Neuronal stem cell (in vitro differentiated cells): ENCODE data around the gene FMO4.

ENCODE experiments used
- DNase-seq: peaks from one replicate; pipeline ENCODE4 v3.0.0-alpha.2; 2013; ENCODE audit warnings: low spot score
- H2AFZ ChIP-seq: one replicate; pipeline ENCODE4 v1.6.1; 2013; ENCODE audit warnings: mild to moderate bottlenecking, low read length, inconsistent platforms
- H2AK5ac ChIP-seq: 2 replicates; pipeline ENCODE4 v1.6.1; 2013; ENCODE audit warnings: low read depth, mild to moderate bottlenecking, inconsistent platforms, low read length, moderate library complexity, mixed read lengths
- H2BK120ac ChIP-seq: 2 replicates; pipeline ENCODE4 v1.6.1; 2013; ENCODE audit warnings: low read depth, mild to moderate bottlenecking, inconsistent platforms, low read length, moderate library complexity, mixed read lengths
- H2BK12ac ChIP-seq: one replicate; pipeline ENCODE4 v1.6.1; 2013; ENCODE audit warnings: low read length, inconsistent platforms
- H2BK15ac ChIP-seq: 2 replicates; pipeline ENCODE4 v1.6.1; 2013; ENCODE audit warnings: mild to moderate bottlenecking, low read length, inconsistent platforms, mixed read lengths
- H2BK5ac ChIP-seq: one replicate; pipeline ENCODE4 v1.6.1; 2013; ENCODE audit warnings: inconsistent platforms, mild to moderate bottlenecking, low read length, moderate library complexity
- H3K14ac ChIP-seq: one replicate; pipeline ENCODE4 v1.6.1; 2013; ENCODE audit warnings: low read length, inconsistent platforms
- H3K18ac ChIP-seq: 2 replicates; pipeline ENCODE4 v1.6.1; 2013; ENCODE audit warnings: low read length, inconsistent platforms
- H3K23ac ChIP-seq: 2 replicates; pipeline ENCODE4 v1.6.1; 2013; ENCODE audit warnings: low read depth, mild to moderate bottlenecking, mixed read lengths, low read length, inconsistent platforms; ENCODE audit not compliant: poor library complexity
- H3K27ac ChIP-seq: replicated peaks from 3 replicates; pipeline ENCODE4 v1.5.1; 2013; ENCODE audit warnings: low read length, inconsistent platforms
- H3K27me3 ChIP-seq, 3 experiments: 2 replicates each; pipeline ENCODE4 v1.6.1; 2013; ENCODE audit warnings: low read length in 3 of 3, mild to moderate bottlenecking in 2 of 3, inconsistent platforms in 1 of 3, low read depth in 1 of 3, mixed read lengths in 1 of 3, moderate library complexity in 1 of 3; ENCODE audit not compliant: control insufficient read depth in 3 of 3, insufficient read depth in 3 of 3
- H3K36me3 ChIP-seq, 2 donors: replicated peaks in 1 of 2; 2 replicates each; pipeline ENCODE4 v1.6.1; 2013; ENCODE audit warnings: low read length in 2 of 2; ENCODE audit not compliant: control insufficient read depth in 2 of 2, insufficient read depth in 2 of 2
- H3K4ac ChIP-seq: 2 replicates; pipeline ENCODE4 v1.6.1; 2013; ENCODE audit warnings: inconsistent platforms, mild to moderate bottlenecking, low read length, moderate library complexity
- H3K4me1 ChIP-seq, 2 donors: 1 replicate in 1 of 2; 2 replicates in 1 of 2; pipeline ENCODE4 v1.6.1; 2013; ENCODE audit warnings: low read length in 2 of 2, low read depth in 1 of 2; ENCODE audit not compliant: control insufficient read depth in 2 of 2, insufficient read depth in 1 of 2
- H3K4me2 ChIP-seq: one replicate; pipeline ENCODE4 v1.6.1; 2013; ENCODE audit warnings: mild to moderate bottlenecking, low read length, inconsistent platforms; ENCODE audit not compliant: insufficient read depth, poor library complexity, severe bottlenecking
- H3K4me3 ChIP-seq, 2 donors: 2 replicates each; pipeline ENCODE4 v1.5.1; 2013; ENCODE audit warnings: low read length in 2 of 2, mild to moderate bottlenecking in 2 of 2, inconsistent platforms in 1 of 2, moderate library complexity in 1 of 2
- H3K79me1 ChIP-seq: one replicate; pipeline ENCODE4 v1.6.1; 2013; ENCODE audit warnings: low read depth, mild to moderate bottlenecking, inconsistent platforms, low read length, moderate library complexity
- H3K9ac ChIP-seq: one replicate; pipeline ENCODE4 v1.6.1; 2013; ENCODE audit warnings: mild to moderate bottlenecking, low read depth, low read length, inconsistent platforms; ENCODE audit not compliant: poor library complexity
- H3K9me3 ChIP-seq, 2 donors: replicated peaks in 1 of 2; 2 replicates each; pipeline versions ENCODE3 to v1.6.1; 2013; ENCODE audit warnings: low read length in 2 of 2, mild to moderate bottlenecking in 2 of 2, inconsistent platforms in 1 of 2, low read depth in 1 of 2, mixed read lengths in 1 of 2, moderate library complexity in 1 of 2; ENCODE audit not compliant: control insufficient read depth in 2 of 2, insufficient read depth in 1 of 2
- H4K8ac ChIP-seq: one replicate; pipeline ENCODE4 v1.6.1; 2013; ENCODE audit warnings: low read depth, mild to moderate bottlenecking, inconsistent platforms, low read length, moderate library complexity
- H4K91ac ChIP-seq: one replicate; pipeline ENCODE4 v1.6.1; 2013; ENCODE audit warnings: low read length, low read depth, mild to moderate bottlenecking, inconsistent platforms; ENCODE audit not compliant: poor library complexity
- WGBS, 2 donors: extraction: QIAGEN DNeasy Blood & Tissue Kit; methylation state at CpG; one replicate each; pipeline ENCODE4 v1.1.7; 2013; ENCODE audit warnings: missing lambda C conversion rate in 2 of 2, mixed read lengths in 1 of 2; ENCODE audit not compliant: insufficient read length in 2 of 2, insufficient replicate concordance in 1 of 2; ENCODE audit errors: extremely low coverage in 2 of 2; 5-methylcytosine and 5-hydroxymethylcytosine counted together

FMO4 gene

DNA sequence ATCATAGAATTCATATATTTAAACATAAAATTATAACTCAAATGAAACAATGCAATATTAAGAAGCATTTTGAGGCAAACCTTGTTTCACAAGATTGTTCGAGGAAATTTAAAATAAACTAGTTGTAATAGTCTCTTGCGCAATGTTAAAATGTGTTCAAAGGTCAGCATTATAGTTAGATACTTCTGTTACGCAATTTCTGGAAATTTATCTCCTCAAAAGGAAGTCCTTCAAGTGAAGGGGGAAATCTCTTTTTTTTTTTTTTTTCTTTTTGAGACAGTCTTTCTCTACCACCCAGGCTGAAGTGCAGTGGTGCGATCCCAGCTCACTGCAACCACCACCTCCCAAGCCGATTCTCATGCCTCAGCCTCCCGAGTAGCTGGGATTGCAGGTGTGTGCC is 52.1 kb downstream of the FMO4 start:
- Histone ChIP-seq H3K4me2 (no peak overlapping the region), H3K4me3 (no peak overlapping the region), H4K91ac (no peak overlapping the region)

DNA sequence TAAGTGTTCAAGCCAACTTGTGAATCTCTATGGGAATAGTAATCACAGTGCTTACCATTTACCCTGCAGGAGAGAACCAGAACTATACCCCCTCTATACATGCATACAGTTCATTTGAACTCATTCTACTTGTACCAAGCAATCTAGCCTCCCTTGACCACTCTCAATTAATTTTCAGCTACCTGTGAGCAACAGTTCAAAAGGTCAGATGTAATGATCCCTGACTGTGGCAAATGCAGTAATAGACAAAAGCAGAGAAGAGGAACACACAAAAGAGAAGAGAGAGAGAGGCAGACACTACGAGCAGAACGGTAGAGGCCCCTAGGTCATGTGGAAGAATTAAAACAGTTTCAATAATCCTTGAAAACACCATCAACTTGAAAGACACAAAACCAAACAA is 52.8 kb downstream of the FMO4 start:
- Histone ChIP-seq H3K79me1 (no peaks in the 10 kb centered on the region), H3K36me3 (no peaks in the 10 kb centered on the region), H3K4me1 (peaks cover 0 to 2% of the 10 kb centered on the region in 2 donors), H2AFZ (no peak overlapping the region), H3K27me3 (no peaks in the 10 kb centered on the region), H3K9ac (no peak overlapping the region), H3K4me2 (no peak overlapping the region), H3K23ac (no peak overlapping the region), H2AK5ac (no peak overlapping the region), H3K14ac (no peak overlapping the region), H4K91ac (no peak overlapping the region), H4K8ac (no peak overlapping the region), H3K9me3 (no peaks in the 10 kb centered on the region), H3K4me3 (no peak overlapping the region), H2BK15ac (no peak overlapping the region), H3K18ac (no peak overlapping the region), H3K27ac (no peak overlapping the region), H2BK12ac (no peak overlapping the region), H2BK5ac (no peak overlapping the region), H3K4ac (no peak overlapping the region), H2BK120ac (no peak overlapping the region)
- no peak for DNase-seq
- WGBS, 2 donors = no CpG with 5 or more reads among the region's 2 CpGs

More for the DNA sequence above, 52.1 kb downstream of the FMO4 start:
- Histone ChIP-seq H2BK15ac (no peak overlapping the region), H3K14ac (no peak overlapping the region), H2AFZ (no peak overlapping the region), H2AK5ac (no peak overlapping the region), H3K18ac (no peak overlapping the region), H3K23ac (no peak overlapping the region), H3K79me1 (no peaks in the 10 kb centered on the region), H3K9ac (no peak overlapping the region), H4K8ac (no peak overlapping the region), H3K9me3 (no peaks in the 10 kb centered on the region), H3K36me3 (no peaks in the 10 kb centered on the region), H3K4ac (no peak overlapping the region), H3K4me1 (peaks cover 0 to 2% of the 10 kb centered on the region in 2 donors), H2BK5ac (no peak overlapping the region), H2BK120ac (no peak overlapping the region), H3K27me3 (no peaks in the 10 kb centered on the region), H3K27ac (no peak overlapping the region), H2BK12ac (no peak overlapping the region)
- no peak for DNase-seq
- no CpG with 5 or more reads among the region's 6 CpGs for WGBS, 2 donors

DNA sequence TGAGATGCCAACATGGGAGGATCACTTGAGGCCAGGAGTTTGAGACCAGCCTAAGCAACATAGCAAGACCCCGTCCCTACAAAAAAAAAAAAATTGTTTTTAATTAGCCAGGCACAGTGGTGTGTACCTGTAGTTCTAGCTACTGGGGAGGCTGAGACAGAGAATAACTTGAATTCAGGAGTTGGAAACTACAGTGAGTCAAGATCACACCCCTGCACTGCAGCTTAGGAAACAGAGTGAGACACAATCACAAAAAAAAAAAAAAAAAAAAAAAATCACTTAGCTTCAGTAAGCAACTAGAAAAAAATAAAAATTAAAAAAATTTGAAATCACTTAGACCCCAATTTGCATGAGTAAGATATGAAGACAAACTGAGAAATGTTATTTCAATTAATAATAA is 53.5 kb downstream of the FMO4 start:
- Histone ChIP-seq H3K36me3 (no peaks in the 10 kb centered on the region), H3K27me3 (no peaks in the 10 kb centered on the region), H3K14ac (no peak overlapping the region), H3K4me3 (no peak overlapping the region), H3K4me1 (peaks cover 0 to 2% of the 10 kb centered on the region in 2 donors), H3K27ac (no peak overlapping the region), H2AFZ (no peak overlapping the region), H2BK5ac (no peak overlapping the region), H2BK15ac (no peak overlapping the region), H3K4me2 (no peak overlapping the region), H3K9ac (no peak overlapping the region), H2AK5ac (no peak overlapping the region), H4K8ac (no peak overlapping the region), H2BK120ac (no peak overlapping the region), H2BK12ac (no peak overlapping the region), H3K9me3 (no peaks in the 10 kb centered on the region), H3K18ac (no peak overlapping the region), H3K4ac (no peak overlapping the region), H3K23ac (no peak overlapping the region), H4K91ac (no peak overlapping the region), H3K79me1 (no peaks in the 10 kb centered on the region)
- no peak for DNase-seq
- no CpG with 5 or more reads among the region's 1 CpG for WGBS, 2 donors

DNA sequence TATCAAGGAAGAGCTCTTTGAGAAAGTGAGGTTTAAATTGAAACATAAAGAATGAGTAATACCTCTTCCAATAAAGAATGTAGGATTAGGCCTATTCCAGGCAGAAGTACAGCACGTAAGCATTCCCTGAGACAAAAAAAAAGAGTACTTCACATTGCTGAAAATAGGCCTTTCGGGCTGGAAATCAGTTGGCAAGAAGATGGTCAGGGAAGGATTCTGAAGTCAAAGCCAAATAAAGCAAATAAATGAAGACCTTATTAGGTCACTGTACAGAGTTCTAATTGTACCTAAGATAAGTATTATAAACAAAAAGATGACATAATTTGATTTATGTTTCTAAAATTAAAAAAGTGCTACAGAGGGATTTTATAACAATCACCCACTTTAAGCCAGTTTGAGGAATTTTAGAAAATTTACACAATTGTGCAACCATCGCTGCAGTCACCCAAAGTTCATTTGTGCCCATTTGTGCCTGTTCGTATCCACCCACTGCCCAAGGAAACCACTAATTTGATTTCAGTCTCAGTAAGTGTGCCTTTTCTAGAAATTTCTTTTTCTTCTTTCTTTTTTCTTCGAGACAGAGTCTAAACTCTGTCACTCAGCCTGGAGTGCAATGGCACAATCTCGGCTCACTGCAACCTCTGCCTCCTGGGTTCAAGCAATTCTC is 58.6 kb downstream of the FMO4 start:
- Histone ChIP-seq H2BK12ac (no peak overlapping the region), H3K23ac (no peak overlapping the region), H3K18ac (no peak overlapping the region), H3K4me2 (no peak overlapping the region), H3K27me3 (no peaks in the 10 kb centered on the region), H3K9me3 (no peaks in the 10 kb centered on the region), H2BK15ac (no peak overlapping the region), H3K9ac (no peak overlapping the region), H3K4ac (no peak overlapping the region), H2AK5ac (no peak overlapping the region), H2BK120ac (no peak overlapping the region), H3K14ac (no peak overlapping the region), H4K91ac (no peak overlapping the region), H2BK5ac (no peak overlapping the region), H3K4me1 (no peaks in the 10 kb centered on the region), H3K27ac (no peak overlapping the region), H3K4me3 (no peak overlapping the region), H4K8ac (no peak overlapping the region), H3K36me3 (no peaks in the 10 kb centered on the region), H3K79me1 (no peaks in the 10 kb centered on the region), H2AFZ (no peak overlapping the region)
- WGBS, 2 donors = no CpG with 5 or more reads among the region's 6 CpGs
- no peak for DNase-seq
